B cell (primary cell): Measurements from ENCODE around the gene SCGB1D2. TPM values are rescaled to one million over a fixed set of nuclear protein-coding genes. Genes with fewer than 3 reads are reported as not detected.

Source experiments
- ATAC-seq: fragments of 200-7000 bp; cut with Tn5 transposase; one replicate; pipeline ENCODE4 v1.10.0; 2021; ENCODE audit warnings: low read depth, mild to moderate bottlenecking, moderate number of reproducible peaks, moderate library complexity
- CTCF ChIA-PET: fragments of 350-600 bp; sonication (Branson Sonifier 250); formaldehyde crosslinking; loops from one replicate; lab custom pipeline; 2021; ENCODE audit warnings: antibody characterized with exemption, inconsistent platforms; lab: Charles Lee
- POLR2A ChIA-PET: fragments of 350-600 bp; sonication (Branson Sonifier 250); formaldehyde crosslinking; loops from one replicate; lab custom pipeline; 2021; ENCODE audit warnings: antibody characterized with exemption; lab: Charles Lee
- DNase-seq: peaks from one replicate; pipeline ENCODE4 v3.0.0; 2013
- H2AFZ ChIP-seq: 2 replicates; pipeline ENCODE4 v1.6.1; 2012; ENCODE audit warnings: mild to moderate bottlenecking, low read depth, low read length; ENCODE audit not compliant: insufficient read depth, poor library complexity, severe bottlenecking
- H3K27ac ChIP-seq, 2 donors: 1 replicate in 1 of 2; 2 replicates in 1 of 2; pipeline ENCODE4 v1.5.1; 2012 to 2013; ENCODE audit warnings: low read length in 2 of 2, mild to moderate bottlenecking in 2 of 2, moderate library complexity in 1 of 2
- H3K27me3 ChIP-seq, 4 experiments: fragments of 200-600 bp in 1 of 4; sonication (generic) in 1 of 4; replicated peaks in 1 of 4; 1 replicate in 2 of 4; 2 replicates in 2 of 4; pipeline versions ENCODE4 v1.6.1 to v1.7.0; 2013 to 2016; ENCODE audit warnings: low read length in 3 of 4, mild to moderate bottlenecking in 2 of 4, mixed read lengths in 1 of 4, moderate library complexity in 1 of 4; ENCODE audit not compliant: insufficient read depth in 4 of 4, control insufficient read depth in 3 of 4; ENCODE audit errors: control extremely low read depth in 1 of 4
- H3K36me3 ChIP-seq, 2 experiments: replicated peaks in 1 of 2; 1 replicate in 1 of 2; 2 replicates in 1 of 2; pipeline versions ENCODE4 v1.6.1 to v1.7.1; 2013; ENCODE audit warnings: low read length in 1 of 2; ENCODE audit not compliant: insufficient read depth in 2 of 2, control insufficient read depth in 1 of 2; ENCODE audit errors: control extremely low read depth in 1 of 2, extremely low read depth in 1 of 2
- H3K4me1 ChIP-seq, 2 donors: fragments of 200-600 bp in 1 of 2; sonication (generic) in 1 of 2; 1 replicate in 1 of 2; 2 replicates in 1 of 2; pipeline versions ENCODE4 v1.5.1 to v1.6.1; 2013 to 2017; ENCODE audit warnings: low read length in 2 of 2; ENCODE audit not compliant: control insufficient read depth in 2 of 2, insufficient read depth in 2 of 2
- H3K4me2 ChIP-seq: replicated peaks from 2 replicates; pipeline ENCODE3; 2012; ENCODE audit warnings: mild to moderate bottlenecking, low read depth, low read length; ENCODE audit not compliant: poor library complexity, severe bottlenecking
- H3K4me3 ChIP-seq, 5 experiments: fragments of 200-600 bp in 1 of 5; sonication (generic) in 1 of 5; 1 replicate in 3 of 5; 2 replicates in 2 of 5; pipeline versions ENCODE4 v1.5.1 to v1.7.0; 2011 to 2016; ENCODE audit warnings: low read length in 4 of 5, mild to moderate bottlenecking in 4 of 5, low read depth in 2 of 5, control low read depth in 1 of 5, moderate library complexity in 1 of 5; ENCODE audit not compliant: insufficient read depth in 1 of 5; ENCODE audit errors: control extremely low read depth in 1 of 5, extremely low read depth in 1 of 5
- H3K79me2 ChIP-seq: fragments of 200-600 bp; sonication (generic); one replicate; pipeline ENCODE4 v1.6.0; 2016; ENCODE audit warnings: low read length; ENCODE audit not compliant: control insufficient read depth, insufficient read depth
- H3K9ac ChIP-seq: fragments of 200-600 bp; sonication (generic); 2 replicates; pipeline ENCODE4 v1.6.1; 2017; ENCODE audit warnings: mild to moderate bottlenecking, low read length, moderate library complexity
- H3K9me3 ChIP-seq, 3 donors: one replicate each; pipeline versions ENCODE4 v1.6.1 to v1.7.1; 2013; ENCODE audit warnings: low read length in 2 of 3; ENCODE audit not compliant: control insufficient read depth in 2 of 3, insufficient read depth in 1 of 3; ENCODE audit errors: control extremely low read depth in 1 of 3
- H4K20me1 ChIP-seq: 2 replicates; pipeline ENCODE4 v1.6.0; 2012; ENCODE audit warnings: mild to moderate bottlenecking, low read length; ENCODE audit not compliant: insufficient read depth, control insufficient read depth, poor library complexity, severe bottlenecking
- H3K27ac Mint-ChIP-seq: one replicate; pipeline ENCODE4 v1.8.0; 2021; ENCODE audit warnings: mixed read lengths
- H3K27me3 Mint-ChIP-seq: one replicate; pipeline ENCODE4 v1.8.0; 2021; ENCODE audit warnings: mixed read lengths
- H3K4me1 Mint-ChIP-seq: one replicate; pipeline ENCODE4 v1.8.0; 2021; ENCODE audit warnings: mixed read lengths
- H3K4me3 Mint-ChIP-seq: one replicate; pipeline ENCODE4 v1.8.0; 2021; ENCODE audit warnings: mixed read lengths
- H3K9me3 Mint-ChIP-seq: one replicate; pipeline ENCODE4 v1.8.0; 2022; ENCODE audit warnings: mixed read lengths; ENCODE audit not compliant: insufficient read depth
- CTCF ChIP-seq: fragments of 200-600 bp; IDR thresholded peaks from one replicate; pipeline ENCODE4 v1.8.0; 2022; ENCODE audit warnings: antibody characterized with exemption, mild to moderate bottlenecking
- EZH2 ChIP-seq: IDR thresholded peaks from 2 replicates; pipeline ENCODE4 v1.6.1; 2012; ENCODE audit warnings: borderline replicate concordance, low read depth, mild to moderate bottlenecking, moderate library complexity, low read length; ENCODE audit not compliant: insufficient read depth, poor library complexity, severe bottlenecking
- WGBS: methylation state at CpG from one replicate; pipeline ENCODE4 v1.1.5; 2013; ENCODE audit warnings: missing lambda C conversion rate; ENCODE audit not compliant: insufficient coverage; 5-methylcytosine and 5-hydroxymethylcytosine counted together
- intact Hi-C: fragments of 100-400 bp; cut with micrococcal nuclease; formaldehyde crosslinking; loops from one replicate; pipeline ENCODE4 v1.10.0; 2022
- polyA plus RNA-seq: library from polyadenylated mRNA; depleted of rRNA; stranded (reverse); fragments of >200 nt; gene quantifications from 2 replicates; pipeline ENCODE4 v1.2.3, GENCODE V29; 2012
- total RNA-seq, 2 donors: library from RNA; stranded (reverse); fragments of 120-200 nt in 1 of 2; gene quantifications; 1 replicate in 1 of 2; 2 replicates in 1 of 2; pipeline versions ENCODE4 v1.2.3 to v1.2.4, GENCODE V29; 2013 to 2022

SCGB1D2 gene
- total and polyA plus RNA-seq, 2 donors (not counting 1 experiment from before 2014, with no cell fraction given), result not detected

GRCh38 chr11:62256281-62256680 is 14.2 kb downstream of the SCGB1D2 start:
- Histone ChIP-seq H3K27ac (no peak overlapping the region), H4K20me1 (no peaks in the 10 kb centered on the region), H3K27me3 (peaks cover 0 to 5% (median 2%) of the 10 kb centered on the region in 4 experiments), H3K4me3 (no peak overlapping the region), H2AFZ (no peak overlapping the region), H3K9me3 (peaks cover 3 to 25% (median 11%) of the 10 kb centered on the region in 3 donors), H3K4me2 (no peak overlapping the region), H3K4me1 (no peaks in the 10 kb centered on the region), H3K79me2 (no peaks in the 10 kb centered on the region), H3K36me3 (no peaks in the 10 kb centered on the region), H3K9ac (no peak overlapping the region)
- H3K27me3 Mint-ChIP-seq, result peaks cover 33% of the 10 kb centered on the region
- TF ChIP-seq EZH2, result no peak
- no peak for TF ChIP-seq CTCF
- no peak overlapping the region for H3K4me3 Mint-ChIP-seq
- ATAC-seq (no peak), DNase-seq (no peak)
- intact Hi-C loops, result no loop called here
- ChIA-PET CTCF (interaction anchor here (0.7 kb wide), 1 partner anchor 69 kb away, joined by 6 read pairs; no protein-coding TSS in a partner anchor), POLR2A (no interaction called here)
- peaks cover 15% of the 10 kb centered on the region for H3K9me3 Mint-ChIP-seq
- H3K27ac Mint-ChIP-seq, result no peak overlapping the region
- H3K4me1 Mint-ChIP-seq, result no peaks in the 10 kb centered on the region
- whole genome bisulfite sequencing, result no CpG with 5 or more reads among the region's 2 CpGs

- Histone ChIP-seq H3K4me1 (no peaks in the 10 kb centered on the region), H3K27me3 (peaks cover 0 to 6% (median 2%) of the 10 kb centered on the region in 4 experiments), H3K79me2 (no peaks in the 10 kb centered on the region), H3K27ac (no peak overlapping the region), H4K20me1 (no peaks in the 10 kb centered on the region), H3K36me3 (no peaks in the 10 kb centered on the region), H3K9me3 (peaks cover 0 to 2% (median 0%) of the 10 kb centered on the region in 3 donors), H3K4me3 (no peak overlapping the region), H3K4me2 (no peak overlapping the region), H2AFZ (no peak overlapping the region), H3K9ac (no peak overlapping the region)
- H3K4me3 Mint-ChIP-seq, result no peak overlapping the region
- intact Hi-C loops, result no loop called here
- 82% methylated on average over 4 of the region's 6 CpGs for WGBS
- ATAC-seq, result no peak
- H3K9me3 Mint-ChIP-seq, result no peaks in the 10 kb centered on the region
- TF ChIP-seq EZH2 (no peak), CTCF (no peak)
- ChIA-PET CTCF (no interaction called here), POLR2A (no interaction called here)
- H3K27ac Mint-ChIP-seq, result no peak overlapping the region
- H3K27me3 Mint-ChIP-seq, result peaks cover 50% of the 10 kb centered on the region
- no peaks in the 10 kb centered on the region for H3K4me1 Mint-ChIP-seq
- DNase-seq, result no peak
Measured at GRCh38 chr11:62260261-62260953, 18.4 kb downstream of the SCGB1D2 start.
